ENCODE measurements around the gene PKM. TPM values are rescaled to one million over a fixed set of nuclear protein-coding genes. Genes with fewer than 3 reads are reported as not detected.

PKM gene
- total and polyA plus RNA-seq, 2 donors (not counting 1 experiment from before 2014, with no cell fraction given), result 1,892 to 2,521 TPM

GRCh38 chr15:72176743-72177142 is 54.2 kb downstream of the PKM start:
- H3K9ac ChIP-seq (ENCODE audit: insufficient read depth, low read length), result no peak overlapping the region
- no peak overlapping the region for H3K4me2 ChIP-seq (ENCODE audit: extremely low read depth, insufficient read depth, low read length)
- H3K9me3 ChIP-seq (ENCODE audit: control insufficient read depth, insufficient read depth, low read depth, low read length), result no peaks in the 10 kb centered on the region
- no peak for TF ChIP-seq EZH2 (IDR thresholded peaks at IDR 0.05; ENCODE audit: low read length, missing control alignments)
- TF ChIP-seq CTCF (conservative IDR thresholded peaks at IDR 0.05 in 1 of 2, IDR thresholded peaks at IDR 0.05 in 1 of 2; ENCODE audit: low read depth in 1 of 2, low read length in 2 of 2), result no peak
- H3K27me3 ChIP-seq (ENCODE audit: control insufficient read depth, insufficient read depth, low read length), result peaks cover 9% of the 10 kb centered on the region
- no peaks in the 10 kb centered on the region for H3K36me3 ChIP-seq (ENCODE audit: control insufficient read depth, insufficient read depth, low read length)
- H2AFZ ChIP-seq (ENCODE audit: low read length), result no peak overlapping the region
- no peaks in the 10 kb centered on the region for H3K4me1 ChIP-seq (ENCODE audit: control insufficient read depth, extremely low read depth, insufficient read depth, low read length)
- no peaks in the 10 kb centered on the region for H4K20me1 ChIP-seq (ENCODE audit: control insufficient read depth, extremely low read depth, insufficient read depth, low read length)
- no peak overlapping the region for H3K4me3 ChIP-seq (replicated peaks in 1 of 4; ENCODE audit: control extremely low read depth in 1 of 4, insufficient read depth in 1 of 4, low read depth in 3 of 4, low read length in 4 of 4)
- no peak for DNase-seq (ENCODE audit: low read depth in 2 of 2)
- H3K27ac ChIP-seq (ENCODE audit: insufficient read depth, low read length), result no peak overlapping the region
- H3K79me2 ChIP-seq (ENCODE audit: control insufficient read depth, insufficient read depth, low read length), result no peaks in the 10 kb centered on the region

- H2AFZ ChIP-seq (ENCODE audit: low read length), result no peak overlapping the region
- no peak overlapping the region for H3K9ac ChIP-seq (ENCODE audit: insufficient read depth, low read length)
- H3K27ac ChIP-seq (ENCODE audit: insufficient read depth, low read length), result no peak overlapping the region
- H3K4me1 ChIP-seq (ENCODE audit: control insufficient read depth, extremely low read depth, insufficient read depth, low read length), result no peaks in the 10 kb centered on the region
- no peak overlapping the region for H3K4me2 ChIP-seq (ENCODE audit: extremely low read depth, insufficient read depth, low read length)
- TF ChIP-seq CTCF (conservative IDR thresholded peaks at IDR 0.05 in 1 of 2, IDR thresholded peaks at IDR 0.05 in 1 of 2; ENCODE audit: low read depth in 1 of 2, low read length in 2 of 2) (no peak), EZH2 (IDR thresholded peaks at IDR 0.05; ENCODE audit: low read length, missing control alignments) (no peak)
- no peaks in the 10 kb centered on the region for H3K36me3 ChIP-seq (ENCODE audit: control insufficient read depth, insufficient read depth, low read length)
- H4K20me1 ChIP-seq (ENCODE audit: control insufficient read depth, extremely low read depth, insufficient read depth, low read length), result no peaks in the 10 kb centered on the region
- no peaks in the 10 kb centered on the region for H3K79me2 ChIP-seq (ENCODE audit: control insufficient read depth, insufficient read depth, low read length)
- no peaks in the 10 kb centered on the region for H3K9me3 ChIP-seq (ENCODE audit: control insufficient read depth, insufficient read depth, low read depth, low read length)
- H3K27me3 ChIP-seq (ENCODE audit: control insufficient read depth, insufficient read depth, low read length), result peaks cover 9% of the 10 kb centered on the region
- no peak overlapping the region for H3K4me3 ChIP-seq (replicated peaks in 1 of 4; ENCODE audit: control extremely low read depth in 1 of 4, insufficient read depth in 1 of 4, low read depth in 3 of 4, low read length in 4 of 4)
- DNase-seq (ENCODE audit: low read depth in 2 of 2), result no peak
These were observed 54.8 kb downstream of the PKM start for GRCh38 chr15:72176159-72176558.

- H3K4me2 ChIP-seq (ENCODE audit: extremely low read depth, insufficient read depth, low read length), result no peak overlapping the region
- H3K27me3 ChIP-seq (ENCODE audit: control insufficient read depth, insufficient read depth, low read length), result peaks cover 7% of the 10 kb centered on the region
- no peak overlapping the region for H2AFZ ChIP-seq (ENCODE audit: low read length)
- DNase-seq (ENCODE audit: low read depth in 2 of 2), result no peak
- H3K27ac ChIP-seq (ENCODE audit: insufficient read depth, low read length), result no peak overlapping the region
- no peaks in the 10 kb centered on the region for H3K79me2 ChIP-seq (ENCODE audit: control insufficient read depth, insufficient read depth, low read length)
- H3K9ac ChIP-seq (ENCODE audit: insufficient read depth, low read length), result no peak overlapping the region
- no peaks in the 10 kb centered on the region for H3K9me3 ChIP-seq (ENCODE audit: control insufficient read depth, insufficient read depth, low read depth, low read length)
- H4K20me1 ChIP-seq (ENCODE audit: control insufficient read depth, extremely low read depth, insufficient read depth, low read length), result no peaks in the 10 kb centered on the region
- TF ChIP-seq EZH2 (IDR thresholded peaks at IDR 0.05; ENCODE audit: low read length, missing control alignments) (no peak), CTCF (conservative IDR thresholded peaks at IDR 0.05 in 1 of 2, IDR thresholded peaks at IDR 0.05 in 1 of 2; ENCODE audit: low read depth in 1 of 2, low read length in 2 of 2) (no peak)
- no peaks in the 10 kb centered on the region for H3K36me3 ChIP-seq (ENCODE audit: control insufficient read depth, insufficient read depth, low read length)
- no peak overlapping the region for H3K4me3 ChIP-seq (replicated peaks in 1 of 4; ENCODE audit: control extremely low read depth in 1 of 4, insufficient read depth in 1 of 4, low read depth in 3 of 4, low read length in 4 of 4)
- H3K4me1 ChIP-seq (ENCODE audit: control insufficient read depth, extremely low read depth, insufficient read depth, low read length), result no peaks in the 10 kb centered on the region
These were observed 55.6 kb downstream of the PKM start for GRCh38 chr15:72175186-72176044.
